Activated T-cell treated with anti-CD3 and anti-CD28 coated beads for 24 hours (primary cell): ENCODE measurements around the gene LRP8.

Experiments used
- DNase-seq: peaks from one replicate; pipeline ENCODE4 v3.0.0-alpha.2; 2020; ENCODE audit warnings: low read depth

LRP8 gene

DNA sequence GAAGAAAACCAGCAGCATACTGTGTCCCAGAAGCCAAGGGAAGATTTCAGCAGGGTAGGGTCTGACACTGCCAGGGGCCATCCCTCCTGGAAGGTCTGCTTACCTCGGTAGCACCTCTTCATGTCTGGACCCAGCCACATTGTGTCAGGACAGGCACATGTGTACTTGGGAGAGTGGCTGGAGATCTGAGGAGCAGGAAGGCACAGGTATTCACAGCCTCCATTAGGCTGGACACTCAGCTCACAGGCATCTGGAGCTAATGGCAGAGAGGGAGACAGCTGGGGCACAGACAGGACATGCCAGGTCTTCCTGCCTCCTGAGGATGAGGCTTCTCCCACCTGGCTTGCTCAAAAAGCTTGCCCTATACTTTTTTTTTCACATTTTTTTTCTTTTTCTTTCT, 69.7 kb downstream of the LRP8 start:
- DNase-seq, result no peak

DNA sequence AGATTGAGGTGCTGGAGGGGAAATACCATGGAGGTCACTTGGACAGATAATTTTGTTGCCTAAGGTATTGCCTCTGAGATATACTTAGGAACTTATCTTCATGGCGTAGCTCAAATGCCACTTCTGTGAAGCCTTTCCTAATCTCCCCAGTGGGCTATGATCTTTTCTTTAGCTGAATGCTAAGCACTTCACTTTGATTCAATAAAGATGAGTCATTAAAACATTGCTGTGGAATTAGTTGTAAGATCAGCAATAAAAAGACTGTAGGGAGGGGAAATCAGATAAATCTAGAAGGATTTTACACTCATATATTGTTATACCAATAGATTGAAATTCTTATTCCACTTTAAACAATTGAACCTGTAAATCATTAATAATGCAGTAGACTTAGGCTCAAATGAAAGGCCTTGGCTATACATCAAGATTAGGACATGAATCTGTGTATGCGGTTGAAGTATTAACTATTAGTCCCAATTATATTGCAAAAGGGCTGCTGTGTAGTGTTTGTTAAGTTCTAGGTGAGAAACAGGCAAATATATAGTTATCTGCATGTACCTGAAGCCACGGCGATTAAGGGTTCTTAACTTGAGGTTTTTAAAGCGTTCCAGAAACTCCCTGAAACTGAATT, 70.3 kb downstream of the LRP8 start:
- no peak for DNase-seq

DNA sequence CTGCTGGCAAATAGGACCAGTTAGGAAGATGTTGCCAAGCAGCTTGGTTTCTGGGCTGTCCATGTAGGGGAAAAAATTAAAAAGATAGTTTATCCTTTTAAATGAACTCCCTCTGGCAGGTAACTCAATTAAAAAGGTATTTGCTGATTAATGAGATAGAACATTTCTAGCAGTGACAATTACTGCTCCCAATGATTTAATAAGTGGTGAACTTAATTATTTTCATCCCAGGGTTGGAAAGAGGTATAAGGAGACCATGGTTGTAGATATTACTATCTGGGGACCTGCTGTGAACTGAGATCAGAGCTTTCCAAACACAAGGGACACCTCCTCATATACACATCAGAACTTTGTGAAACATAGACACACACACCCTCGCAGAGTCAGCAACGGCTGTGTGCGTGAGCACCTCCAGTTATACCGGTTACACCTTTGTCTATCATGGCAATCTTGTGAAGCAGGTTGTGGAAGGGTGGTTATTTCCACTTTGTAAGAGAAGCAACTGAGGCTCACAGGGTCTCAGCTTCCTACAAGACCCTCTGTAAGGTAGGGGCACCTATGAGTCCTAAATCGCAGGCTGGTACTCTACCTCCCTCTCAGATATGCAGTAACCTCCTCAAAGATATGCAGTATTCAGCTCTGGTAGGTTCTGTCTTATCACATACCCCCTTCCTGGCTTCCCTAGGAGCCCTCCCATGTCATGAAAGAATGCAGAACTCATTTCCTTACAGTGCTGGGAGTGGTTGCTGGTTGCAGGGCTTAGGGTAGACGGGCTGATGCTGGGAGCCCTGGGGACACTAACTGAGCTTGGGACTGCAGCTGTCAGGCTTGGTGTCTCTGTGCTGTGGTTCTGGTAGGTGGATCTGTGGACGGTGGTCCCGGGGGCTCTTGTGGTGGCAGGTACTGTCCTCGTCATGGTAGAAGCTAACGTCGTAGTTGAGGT, 71.1 kb downstream of the LRP8 start:
- DNase-seq, result no peak

DNA sequence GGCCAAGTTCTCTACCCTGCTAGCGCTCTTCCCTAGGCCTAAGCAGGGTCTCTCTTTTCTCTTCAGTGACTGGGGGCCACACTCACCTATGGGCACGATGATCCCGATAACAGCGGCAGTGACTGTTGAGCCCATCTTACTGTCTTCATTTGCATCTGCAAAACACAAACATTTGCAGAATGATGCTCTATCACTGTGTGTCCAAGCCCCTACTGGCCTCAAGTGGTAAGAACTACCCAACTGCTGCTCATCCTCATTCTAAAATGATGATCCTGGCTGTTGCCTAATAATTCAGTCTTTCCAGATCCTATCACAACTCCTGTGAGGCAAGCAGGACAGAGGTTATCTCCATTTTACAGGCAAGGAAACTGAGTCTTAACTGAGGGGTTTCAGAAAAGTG, 72.8 kb downstream of the LRP8 start:
- no peak for DNase-seq

DNA sequence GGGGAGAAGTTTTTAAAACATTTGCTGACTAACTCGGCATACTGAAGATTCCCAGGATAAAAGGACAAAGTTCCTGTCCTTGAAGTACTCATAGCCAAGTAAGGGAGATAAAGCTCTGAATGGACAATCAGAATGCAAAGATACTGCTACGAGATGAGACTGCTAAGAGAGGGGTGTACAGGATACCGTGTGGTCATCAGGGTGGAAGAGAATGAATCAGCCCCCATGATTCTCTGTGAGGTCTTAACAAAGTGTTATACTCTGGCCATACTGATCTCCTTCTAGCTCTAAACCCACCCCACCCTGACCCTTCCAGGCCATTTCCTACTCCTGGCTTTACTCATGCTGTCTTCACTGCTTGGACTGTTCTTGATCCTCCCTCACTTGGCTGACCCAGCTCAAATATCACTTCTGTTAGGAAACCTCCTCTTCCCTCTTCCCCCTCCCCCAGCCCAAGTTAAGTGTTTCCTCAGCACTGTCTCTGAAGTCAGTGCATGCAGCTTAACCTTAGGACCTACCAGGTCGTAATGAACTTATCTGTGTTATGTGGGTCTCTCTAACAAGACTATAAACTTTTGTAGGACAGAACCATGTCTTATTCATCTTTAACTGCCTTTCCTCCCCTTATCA, 73.7 kb downstream of the LRP8 start:
- no peak for DNase-seq

DNA sequence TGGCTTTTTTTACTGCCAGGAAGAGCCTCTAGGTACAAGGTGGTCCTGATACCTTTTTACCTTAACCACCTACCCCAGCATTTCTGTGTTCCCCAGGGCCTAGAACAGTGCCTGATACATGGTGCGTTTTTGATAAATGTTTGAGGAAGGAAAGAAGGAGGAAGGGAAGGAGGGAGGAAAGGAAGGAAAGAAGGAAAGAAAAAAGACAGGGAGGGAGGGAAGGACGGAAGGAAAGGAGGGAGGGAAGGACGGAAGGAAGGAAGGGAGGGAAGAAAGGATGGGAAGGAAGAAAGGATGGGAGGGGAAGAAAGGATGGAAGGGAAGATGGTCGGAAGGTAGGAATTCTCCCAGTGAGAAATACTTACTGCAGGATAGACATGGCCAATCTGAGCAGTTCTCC, 77.5 kb downstream of the LRP8 start:
- DNase-seq, result no peak

DNA sequence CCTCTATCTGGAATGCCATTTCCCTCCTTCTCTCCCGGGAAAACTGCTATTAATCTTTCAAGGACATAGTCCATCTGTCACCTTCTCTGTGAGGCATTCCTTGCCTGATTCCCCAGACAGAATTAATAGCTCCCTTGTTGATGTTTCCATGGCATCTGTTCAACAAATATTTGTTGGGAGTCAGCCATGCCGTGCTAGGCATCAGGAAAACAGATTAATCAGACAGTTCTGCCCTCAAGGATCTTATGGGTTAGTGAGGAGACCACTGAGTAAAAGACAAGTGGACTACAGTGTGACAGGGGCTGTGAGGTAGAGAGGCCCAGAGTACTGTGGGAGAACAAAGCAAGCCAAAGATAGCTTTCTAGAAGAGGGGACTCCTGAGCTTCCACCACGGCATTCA, 78.2 kb downstream of the LRP8 start:
- DNase-seq, result no peak

DNA sequence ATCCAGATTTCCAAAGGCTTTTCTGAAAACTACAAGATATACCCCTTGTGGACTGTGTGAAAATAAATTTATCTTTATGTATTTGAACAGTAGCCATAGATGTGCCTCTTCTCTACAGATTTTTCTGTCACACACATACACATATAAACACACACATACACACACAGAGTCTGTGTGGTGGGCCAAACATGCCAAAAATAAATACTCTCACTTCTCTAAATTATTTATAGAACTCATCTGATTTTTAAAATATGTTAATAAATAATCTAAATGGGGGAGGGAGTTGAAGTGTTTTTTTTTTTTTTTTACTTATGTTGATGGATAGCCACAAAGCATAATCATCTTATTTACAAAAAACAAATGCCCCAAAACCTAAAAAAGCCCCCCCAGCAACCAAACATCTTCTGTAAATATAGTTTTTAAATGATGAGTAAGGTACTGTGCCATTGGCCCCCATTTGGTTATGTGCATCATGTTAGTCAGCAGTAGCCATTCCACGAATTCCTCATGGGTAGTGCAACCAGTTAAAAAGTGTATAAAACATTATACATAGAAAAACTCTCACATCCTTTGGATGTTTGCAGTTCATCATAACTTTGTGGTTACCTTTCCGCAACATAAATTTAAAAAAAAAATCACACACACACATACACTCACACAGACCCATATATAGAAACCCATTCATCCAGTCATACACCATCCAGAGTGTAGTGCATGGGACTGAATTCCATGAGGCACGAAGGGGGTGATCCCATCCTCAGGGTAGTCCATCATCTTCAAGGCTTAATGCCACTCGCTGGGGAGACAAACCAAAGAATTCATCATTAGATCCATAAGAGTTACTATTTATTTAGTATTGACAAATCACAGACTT, 81.4 kb downstream of the LRP8 start:
- no peak for DNase-seq

DNA sequence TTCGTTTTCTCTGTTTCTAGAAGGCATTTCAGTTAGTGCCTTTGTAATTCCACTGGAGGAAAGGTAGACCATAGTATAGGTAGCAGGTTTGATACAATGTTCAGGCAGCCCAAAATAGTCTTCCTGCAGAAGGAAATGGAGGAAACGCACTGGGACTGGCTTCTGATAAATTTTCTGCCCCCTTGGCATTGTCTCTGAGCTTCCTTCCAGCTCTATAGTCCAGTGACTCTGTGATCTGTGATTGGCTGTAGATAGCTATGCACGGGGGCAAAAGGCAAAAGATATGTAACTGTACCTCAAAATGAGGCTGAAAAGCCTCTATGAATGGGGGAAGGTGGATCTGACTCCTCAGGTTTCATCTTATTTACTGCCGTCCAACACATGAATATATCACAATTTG, 83.7 kb downstream of the LRP8 start:
- DNase-seq, result no peak

DNA sequence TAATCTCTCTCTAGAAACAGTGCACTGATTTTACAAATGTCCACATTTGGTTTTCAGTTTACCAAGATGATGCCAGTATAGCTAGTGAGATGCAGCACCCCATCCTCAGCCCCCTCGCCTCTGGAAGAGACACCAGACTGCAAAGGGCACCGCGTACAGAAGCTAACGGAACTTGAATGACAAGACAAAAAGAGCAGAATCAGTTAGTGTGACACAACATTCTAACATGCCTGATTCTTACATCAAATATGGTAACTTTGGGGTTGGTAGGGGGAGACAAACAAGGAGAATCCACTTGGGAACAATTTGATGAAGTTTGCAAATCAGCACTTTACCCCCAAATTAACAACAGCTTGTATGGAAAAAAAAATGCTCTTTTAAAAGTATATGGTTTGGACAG, 85.5 kb downstream of the LRP8 start:
- no peak for DNase-seq

DNA sequence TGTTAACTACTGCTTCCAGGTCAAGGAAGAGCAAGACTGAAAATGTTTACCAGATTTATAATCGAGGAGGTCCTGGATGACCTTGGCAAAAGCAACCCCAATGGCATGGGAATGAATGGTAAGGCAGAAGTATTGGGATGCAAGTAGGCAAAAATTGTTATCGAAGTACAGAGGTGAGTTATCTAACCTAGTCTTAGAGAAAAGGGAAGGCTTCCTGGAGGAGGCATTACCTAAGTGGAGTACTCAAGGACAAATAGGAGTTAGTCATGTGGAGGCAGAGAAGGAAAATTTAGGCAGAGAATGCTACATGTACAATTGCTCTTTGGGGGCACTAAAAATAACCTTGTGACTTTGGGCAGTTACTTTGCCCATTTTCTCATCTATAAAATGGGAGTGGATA, 86.0 kb downstream of the LRP8 start:
- no peak for DNase-seq

DNA sequence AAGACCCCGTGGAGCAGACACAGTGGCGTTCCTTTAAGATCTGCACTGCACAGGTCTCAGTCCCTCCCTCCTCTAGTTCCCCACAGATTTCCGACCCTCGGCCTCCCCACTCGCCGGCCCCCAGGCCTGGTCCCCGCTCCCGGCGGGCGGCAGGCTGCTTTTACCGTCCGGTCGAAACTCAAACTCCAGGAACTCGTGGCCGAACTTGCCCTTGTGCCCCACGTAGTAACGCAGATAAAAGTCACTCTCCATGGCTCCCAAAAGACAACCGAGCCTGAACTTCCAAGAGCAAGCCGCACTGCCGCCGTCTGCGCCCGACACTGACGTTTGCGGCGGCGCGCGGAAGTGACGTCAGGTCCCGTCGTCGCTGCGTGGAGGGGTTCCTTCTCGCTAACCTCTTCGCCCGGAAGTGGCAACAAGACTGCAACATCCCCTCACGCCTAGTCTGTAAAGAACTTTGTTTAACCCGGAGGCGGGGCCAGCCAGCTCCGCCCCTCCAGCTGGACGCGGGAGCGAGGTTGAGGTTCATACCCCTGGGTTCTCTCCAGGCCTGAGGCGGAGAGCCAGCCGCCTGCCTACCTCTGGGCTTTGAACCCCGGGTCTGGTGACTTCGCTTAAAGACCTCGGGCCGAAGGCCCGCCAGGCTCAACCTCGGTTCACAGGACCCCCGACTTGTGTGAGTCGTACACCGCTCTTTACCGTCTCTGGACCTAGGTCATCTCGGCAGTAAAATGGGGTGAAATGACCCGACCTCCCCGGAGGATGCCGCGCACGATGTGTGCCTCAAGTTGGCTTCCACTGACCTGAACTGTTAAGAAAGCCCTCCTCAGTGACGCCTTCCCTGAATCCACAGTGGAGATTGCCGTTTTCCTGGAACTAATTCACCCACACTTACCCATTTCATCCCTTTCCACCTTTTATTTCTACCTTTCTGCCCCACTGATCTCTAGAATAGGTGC, 89.4 kb downstream of the LRP8 start, which contains the start of gene MAGOH:
Gene MAGOH (minus strand): TSS at position 322 of the 959 bp plus-strand sequence. CDS start 70 bp downstream, at position 252.
- peak; percentile 92 for DNase-seq

DNA sequence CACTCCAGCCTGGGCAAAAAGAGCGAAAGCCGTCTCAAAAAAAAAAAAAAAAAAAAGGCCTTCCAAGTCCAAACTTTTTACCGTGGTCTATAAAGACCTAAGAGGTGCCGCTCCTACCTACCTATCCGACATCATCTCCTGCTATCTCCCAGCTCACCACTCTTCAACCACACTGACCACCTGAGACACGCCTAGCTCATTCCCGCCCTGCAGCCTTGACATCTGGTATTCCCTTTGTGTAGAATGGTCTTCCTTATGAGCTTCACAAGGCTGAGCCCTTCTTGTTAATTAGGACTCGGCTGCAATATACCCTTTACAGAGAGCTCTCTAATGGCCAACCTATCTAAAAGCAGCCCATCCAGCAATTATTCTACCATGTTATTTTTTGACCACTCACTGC, 90.2 kb downstream of the LRP8 start:
- DNase-seq, result no peak

DNA sequence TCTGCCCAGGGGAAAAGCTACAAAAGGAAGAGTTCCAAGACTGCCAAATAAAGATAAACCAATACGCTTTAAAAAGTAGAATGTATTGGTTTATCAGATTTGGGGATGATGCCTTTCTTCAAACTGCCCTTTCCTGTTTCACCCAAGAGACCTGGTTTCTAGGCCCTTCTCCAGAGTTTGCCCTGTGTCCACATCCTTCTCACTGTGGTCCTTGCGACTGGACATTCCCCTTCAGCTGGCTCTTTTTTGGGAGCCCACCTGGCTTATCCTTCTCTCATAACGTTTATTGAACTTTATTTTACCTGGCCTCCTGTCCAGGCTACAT, 106.9 kb downstream of the LRP8 start:
- no peak for DNase-seq

DNA sequence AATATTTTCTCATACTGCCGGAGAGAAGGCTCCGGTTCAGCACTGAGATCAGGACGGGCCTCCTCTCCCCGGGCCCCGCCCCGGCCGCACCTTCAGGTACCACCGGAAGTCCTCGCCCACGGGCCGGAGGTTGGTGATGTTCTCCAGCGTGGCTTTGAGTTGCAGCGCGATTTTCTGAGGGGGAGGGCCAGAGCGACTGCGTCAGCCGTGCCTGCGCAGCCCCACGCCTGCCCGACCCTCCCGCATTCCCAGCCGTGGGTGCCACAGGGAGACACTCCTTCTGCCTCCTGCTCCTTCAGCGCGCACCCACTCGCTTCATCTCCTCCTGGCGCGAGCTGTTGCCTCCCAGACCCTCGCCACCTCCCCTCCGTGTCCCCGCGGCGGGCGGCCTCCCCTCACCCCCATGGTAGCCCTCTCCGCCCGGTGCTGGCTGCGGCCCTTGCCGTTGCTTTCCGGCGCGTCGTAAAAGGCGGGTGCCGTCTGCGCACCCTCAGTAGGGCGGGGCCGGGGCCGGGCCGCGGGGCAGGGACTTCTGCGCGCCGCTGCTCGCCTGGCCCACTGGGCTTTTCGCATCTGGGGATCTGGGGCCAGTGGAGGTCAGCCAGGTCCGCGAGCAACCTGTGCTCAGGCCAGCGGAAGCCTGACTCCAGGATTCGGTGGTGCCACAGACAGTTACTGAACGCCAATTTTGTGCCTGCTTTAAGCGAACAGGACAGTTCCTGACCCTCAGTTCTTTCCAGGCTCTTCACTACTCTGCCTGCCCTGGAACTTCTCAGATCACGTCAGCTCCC, 107.5 kb downstream of the LRP8 start, which contains the start of gene CZIB:
Gene CZIB (minus strand): TSS at position 464 of the 791 bp plus-strand sequence. CDS start 59 bp downstream, at position 405.
- peak; percentile 93 for DNase-seq

DNA sequence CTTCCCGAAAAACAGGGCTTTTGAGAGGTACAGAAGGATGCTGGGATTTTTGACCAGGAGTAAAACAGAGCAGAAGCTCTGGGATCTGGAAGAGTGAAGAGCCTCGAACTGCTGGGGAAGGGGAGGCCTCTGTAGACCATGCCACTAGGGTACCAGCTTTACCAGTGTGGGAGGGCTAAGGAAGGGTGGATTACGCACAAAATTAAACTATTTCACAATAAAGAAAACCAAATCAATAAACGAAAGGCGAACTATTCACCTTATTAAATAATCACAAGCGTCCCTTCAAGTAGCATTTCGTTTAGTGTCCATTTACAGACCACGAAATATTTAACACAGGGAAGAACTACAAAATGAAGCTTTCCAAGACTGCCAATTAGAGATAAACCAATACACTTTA, 108.2 kb downstream of the LRP8 start:
- DNase-seq, result no peak

DNA sequence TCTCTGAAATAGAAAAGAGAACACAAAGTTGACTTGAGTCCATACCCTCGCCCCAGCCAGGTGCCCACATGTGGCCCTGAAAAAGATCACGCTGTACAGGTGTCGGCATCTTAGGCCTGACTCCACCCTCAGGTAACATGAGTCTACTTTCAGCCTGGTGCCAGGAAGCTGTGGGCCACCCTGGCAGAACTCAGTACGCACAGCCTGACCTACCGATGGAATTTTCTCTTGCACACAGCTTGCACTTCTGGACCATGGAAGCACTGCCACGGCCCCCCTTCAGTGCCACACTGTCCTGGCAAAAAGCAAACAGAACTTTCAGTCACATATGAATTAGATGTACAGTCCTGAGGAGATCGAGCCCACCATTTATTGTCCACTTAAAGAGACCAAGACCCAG, 109.7 kb downstream of the LRP8 start:
- no peak for DNase-seq

DNA sequence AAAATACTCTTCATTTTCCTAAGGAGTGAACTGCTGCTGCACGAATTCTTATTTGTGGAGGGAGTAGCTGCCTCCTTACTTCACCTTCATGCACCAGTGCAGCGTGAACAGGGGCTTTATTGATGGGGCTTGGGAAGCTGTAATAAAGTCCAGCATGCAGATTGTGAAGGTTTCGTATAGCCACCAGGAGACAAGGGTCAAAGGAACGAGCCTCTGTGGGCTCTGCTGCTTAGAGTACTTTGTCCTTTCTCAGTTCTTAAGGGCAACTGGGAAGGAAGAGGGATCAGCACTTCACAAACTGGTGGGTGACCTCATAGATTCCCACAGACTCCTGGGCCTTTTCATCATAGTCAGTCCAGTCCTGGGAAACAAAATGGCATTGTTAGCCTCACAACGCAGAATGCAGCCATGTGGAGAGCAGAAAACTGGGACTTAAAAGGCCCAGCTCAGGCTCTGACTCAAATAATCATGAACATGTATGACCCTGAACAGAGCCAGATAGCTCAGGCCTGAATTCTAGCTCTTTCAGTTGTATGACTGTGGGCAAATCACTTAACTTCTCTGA, 113.4 kb downstream of the LRP8 start:
- no peak for DNase-seq

DNA sequence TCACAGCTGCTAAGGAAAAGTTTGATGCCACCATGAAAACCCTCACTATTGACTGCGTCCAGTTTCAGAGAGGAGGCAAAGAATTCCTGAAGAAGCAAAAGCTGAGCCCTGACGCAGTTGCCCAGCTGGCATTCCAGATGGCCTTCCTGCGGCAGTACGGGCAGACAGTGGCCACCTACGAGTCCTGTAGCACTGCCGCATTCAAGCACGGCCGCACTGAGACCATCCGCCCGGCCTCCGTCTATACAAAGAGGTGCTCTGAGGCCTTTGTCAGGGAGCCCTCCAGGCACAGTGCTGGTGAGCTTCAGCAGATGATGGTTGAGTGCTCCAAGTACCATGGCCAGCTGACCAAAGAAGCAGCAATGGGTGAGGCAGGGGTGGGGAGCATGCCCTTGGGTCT, 116.9 kb downstream of the LRP8 start:
- DNase-seq, result no peak

DNA sequence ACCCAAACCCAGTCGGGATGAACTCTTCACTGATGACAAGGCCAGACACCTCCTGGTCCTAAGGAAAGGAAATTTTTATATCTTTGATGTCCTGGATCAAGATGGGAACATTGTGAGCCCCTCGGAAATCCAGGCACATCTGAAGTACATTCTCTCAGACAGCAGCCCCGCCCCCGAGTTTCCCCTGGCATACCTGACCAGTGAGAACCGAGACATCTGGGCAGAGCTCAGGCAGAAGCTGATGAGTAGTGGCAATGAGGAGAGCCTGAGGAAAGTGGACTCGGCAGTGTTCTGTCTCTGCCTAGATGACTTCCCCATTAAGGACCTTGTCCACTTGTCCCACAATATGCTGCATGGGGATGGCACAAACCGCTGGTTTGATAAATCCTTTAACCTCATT, 117.5 kb downstream of the LRP8 start:
- DNase-seq, result no peak
